Esophagus muscularis mucosa (tissue), 3 donors: ENCODE measurements around the gene ZNF775.

Source experiments
- POLR2A ChIP-seq: fragments of 450-650 bp; IDR thresholded peaks from one replicate; pipeline ENCODE4 v1.6.1; 2017; ENCODE audit warnings: antibody characterized with exemption, moderate library complexity, mild to moderate bottlenecking, low read depth
- POLR2AphosphoS5 ChIP-seq, 2 donors: sonication (generic); formaldehyde crosslinking; IDR thresholded peaks; one replicate each; pipeline ENCODE4 v1.6.1; 2017; ENCODE audit warnings: antibody characterized with exemption in 2 of 2
- TF ChIP-seq, protein P1 (sequence below), 3 experiments: fragments of 200-600 bp in 2 of 3; fragments of 450-650 bp in 1 of 3; sonication (generic) in 2 of 3; IDR thresholded peaks; one replicate each; pipeline ENCODE4 v1.5.1; 2017 to 2019; ENCODE audit warnings: antibody characterized with exemption in 3 of 3, mild to moderate bottlenecking in 2 of 3, moderate library complexity in 1 of 3

DNA sequence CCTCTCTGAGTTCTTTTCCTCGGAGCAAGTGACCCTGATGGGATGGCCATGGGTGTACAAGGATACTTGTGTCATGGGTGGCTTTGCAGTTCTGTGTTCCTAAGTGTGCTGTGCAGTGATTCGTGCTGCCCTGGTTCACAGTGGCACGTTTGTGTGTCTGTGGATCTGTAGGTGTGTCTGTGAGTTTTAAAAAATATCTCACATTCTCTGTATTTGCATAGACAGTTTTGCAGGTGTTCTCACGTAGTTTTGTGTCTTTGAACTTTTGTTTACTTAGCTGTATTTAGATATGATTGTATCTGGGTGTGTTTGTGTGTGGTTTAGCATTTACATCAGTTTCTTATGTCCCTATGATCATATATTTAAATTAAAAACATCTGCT, 3.7 kb downstream of the ZNF775 start:
- TF ChIP-seq, protein P1, sequence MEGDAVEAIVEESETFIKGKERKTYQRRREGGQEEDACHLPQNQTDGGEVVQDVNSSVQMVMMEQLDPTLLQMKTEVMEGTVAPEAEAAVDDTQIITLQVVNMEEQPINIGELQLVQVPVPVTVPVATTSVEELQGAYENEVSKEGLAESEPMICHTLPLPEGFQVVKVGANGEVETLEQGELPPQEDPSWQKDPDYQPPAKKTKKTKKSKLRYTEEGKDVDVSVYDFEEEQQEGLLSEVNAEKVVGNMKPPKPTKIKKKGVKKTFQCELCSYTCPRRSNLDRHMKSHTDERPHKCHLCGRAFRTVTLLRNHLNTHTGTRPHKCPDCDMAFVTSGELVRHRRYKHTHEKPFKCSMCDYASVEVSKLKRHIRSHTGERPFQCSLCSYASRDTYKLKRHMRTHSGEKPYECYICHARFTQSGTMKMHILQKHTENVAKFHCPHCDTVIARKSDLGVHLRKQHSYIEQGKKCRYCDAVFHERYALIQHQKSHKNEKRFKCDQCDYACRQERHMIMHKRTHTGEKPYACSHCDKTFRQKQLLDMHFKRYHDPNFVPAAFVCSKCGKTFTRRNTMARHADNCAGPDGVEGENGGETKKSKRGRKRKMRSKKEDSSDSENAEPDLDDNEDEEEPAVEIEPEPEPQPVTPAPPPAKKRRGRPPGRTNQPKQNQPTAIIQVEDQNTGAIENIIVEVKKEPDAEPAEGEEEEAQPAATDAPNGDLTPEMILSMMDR (IDR thresholded peaks at IDR 0.05): no peak
- TF ChIP-seq POLR2AphosphoS5 (IDR thresholded peaks at IDR 0.05): no peak
- no peak for TF ChIP-seq POLR2A
